Lung (tissue), 12 donors: ENCODE measurements around the gene RPL5. TPM values are rescaled to one million over a fixed set of nuclear protein-coding genes. Genes with fewer than 3 reads are reported as not detected.
A peak's percentile ranks its signal among the peaks of the same experiment; 100 is the strongest.

Source experiments
- ATAC-seq: fragments of 200-7000 bp; cut with Tn5 transposase; one replicate; pipeline ENCODE4 v1.9.1; 2020; ENCODE audit warnings: moderate number of reproducible peaks; ENCODE audit not compliant: insufficient read depth, low FRiP score
- DNase-seq, 3 donors: peaks; one replicate each; pipeline ENCODE4 v3.0.0-alpha.2; 2013 to 2017
- H3K27ac ChIP-seq, 2 donors: one replicate each; pipeline ENCODE4 v1.5.1; 2013; ENCODE audit warnings: mild to moderate bottlenecking in 2 of 2, moderate library complexity in 2 of 2, control low read depth in 1 of 2, inconsistent platforms in 1 of 2, low read depth in 1 of 2, low read length in 1 of 2
- H3K27me3 ChIP-seq, 3 donors: one replicate each; pipeline ENCODE4 v1.5.1; 2013; ENCODE audit warnings: low read length in 2 of 3; ENCODE audit not compliant: control insufficient read depth in 3 of 3, insufficient read depth in 3 of 3
- H3K36me3 ChIP-seq, 4 donors: one replicate each; pipeline ENCODE4 v1.5.1; 2013; ENCODE audit warnings: low read length in 4 of 4, mild to moderate bottlenecking in 1 of 4, moderate library complexity in 1 of 4; ENCODE audit not compliant: control insufficient read depth in 4 of 4, insufficient read depth in 4 of 4
- H3K4me1 ChIP-seq, 5 donors: one replicate each; pipeline ENCODE4 v1.5.1; 2013; ENCODE audit warnings: low read length in 5 of 5, mild to moderate bottlenecking in 2 of 5, moderate library complexity in 1 of 5; ENCODE audit not compliant: control insufficient read depth in 5 of 5, insufficient read depth in 5 of 5
- H3K4me3 ChIP-seq: one replicate; pipeline ENCODE4 v1.5.1; 2013; ENCODE audit warnings: mild to moderate bottlenecking, control low read depth, moderate library complexity
- H3K9ac ChIP-seq, 2 donors: one replicate each; pipeline ENCODE4 v1.5.1; 2013; ENCODE audit warnings: low read length in 2 of 2, control low read depth in 1 of 2; ENCODE audit not compliant: insufficient read depth in 1 of 2
- H3K9me3 ChIP-seq, 4 donors: one replicate each; pipeline ENCODE4 v1.5.1; 2013; ENCODE audit warnings: low read length in 3 of 4, mild to moderate bottlenecking in 1 of 4, moderate library complexity in 1 of 4; ENCODE audit not compliant: control insufficient read depth in 4 of 4, insufficient read depth in 3 of 4
- WGBS, 2 donors: extraction: QIAGEN DNeasy Blood & Tissue Kit; methylation state at CpG; one replicate each; pipeline ENCODE4 v1.1.7; 2013; 5-methylcytosine and 5-hydroxymethylcytosine counted together
- polyA plus RNA-seq, 2 donors: library from polyadenylated mRNA; stranded (reverse); fragments of 200-250 nt; gene quantifications; one replicate each; pipeline ENCODE4 v1.2.1, GENCODE V29; 2013
- total RNA-seq, 2 donors: library from RNA; depleted of rRNA in 1 of 2; stranded (reverse); fragments of >200 nt in 1 of 2; gene quantifications; one replicate each; pipeline ENCODE4 v1.2.1, GENCODE V29; 2014 to 2021
- TF ChIP-seq, protein P1 (sequence below): IDR thresholded peaks from 2 replicates; pipeline ENCODE4 v1.5.1; 2012; ENCODE audit warnings: mild to moderate bottlenecking; ENCODE audit errors: control extremely low read depth, extremely low read depth
- donor health status: control.
- donor health status: control.
- donor health status: Bipolar disorder and iron deficiency.
- donor health status: healthy.
- donor health status: DM: yes; HTN: yes; CAD: no.

RPL5 gene
- total and polyA plus RNA-seq, 4 donors, result 669 to 2,312 (median 1,354) TPM

DNA sequence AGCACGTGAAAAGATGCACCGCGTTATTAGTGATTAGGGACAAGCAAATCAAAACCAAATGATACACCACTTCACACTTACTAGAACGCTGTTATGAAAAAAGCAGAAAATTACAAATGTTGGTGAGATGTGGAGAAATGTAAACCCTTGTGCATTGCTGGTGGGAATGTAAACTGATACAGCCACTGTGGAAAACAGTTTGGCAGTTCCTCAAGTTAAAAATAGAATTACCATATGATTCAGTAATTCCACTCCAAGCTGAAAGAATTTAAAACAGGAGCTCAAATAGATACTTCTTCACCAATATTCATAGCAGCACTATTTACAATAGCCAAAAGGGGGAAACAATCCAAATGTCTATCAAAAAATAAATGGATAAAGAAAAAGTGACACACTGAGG lies 36.7 kb upstream of the RPL5 start:
- H3K27ac ChIP-seq, result no peak overlapping the region
- no peaks in the 10 kb centered on the region for H3K36me3 ChIP-seq
- H3K4me3 ChIP-seq, result no peak overlapping the region
- 83 to 91% methylated on average over 4 of the region's 4 CpGs for WGBS, 2 donors
- DNase-seq (no peak), ATAC-seq (no peak)
- TF ChIP-seq, protein P1, sequence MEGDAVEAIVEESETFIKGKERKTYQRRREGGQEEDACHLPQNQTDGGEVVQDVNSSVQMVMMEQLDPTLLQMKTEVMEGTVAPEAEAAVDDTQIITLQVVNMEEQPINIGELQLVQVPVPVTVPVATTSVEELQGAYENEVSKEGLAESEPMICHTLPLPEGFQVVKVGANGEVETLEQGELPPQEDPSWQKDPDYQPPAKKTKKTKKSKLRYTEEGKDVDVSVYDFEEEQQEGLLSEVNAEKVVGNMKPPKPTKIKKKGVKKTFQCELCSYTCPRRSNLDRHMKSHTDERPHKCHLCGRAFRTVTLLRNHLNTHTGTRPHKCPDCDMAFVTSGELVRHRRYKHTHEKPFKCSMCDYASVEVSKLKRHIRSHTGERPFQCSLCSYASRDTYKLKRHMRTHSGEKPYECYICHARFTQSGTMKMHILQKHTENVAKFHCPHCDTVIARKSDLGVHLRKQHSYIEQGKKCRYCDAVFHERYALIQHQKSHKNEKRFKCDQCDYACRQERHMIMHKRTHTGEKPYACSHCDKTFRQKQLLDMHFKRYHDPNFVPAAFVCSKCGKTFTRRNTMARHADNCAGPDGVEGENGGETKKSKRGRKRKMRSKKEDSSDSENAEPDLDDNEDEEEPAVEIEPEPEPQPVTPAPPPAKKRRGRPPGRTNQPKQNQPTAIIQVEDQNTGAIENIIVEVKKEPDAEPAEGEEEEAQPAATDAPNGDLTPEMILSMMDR, result no peak
- H3K9me3 ChIP-seq, result peaks cover 0 to 4% (median 0%) of the 10 kb centered on the region in 4 donors
- peaks cover 0 to 8% (median 0%) of the 10 kb centered on the region in 3 donors for H3K27me3 ChIP-seq
- no peak overlapping the region for H3K9ac ChIP-seq
- H3K4me1 ChIP-seq, result no peaks in the 10 kb centered on the region

DNA sequence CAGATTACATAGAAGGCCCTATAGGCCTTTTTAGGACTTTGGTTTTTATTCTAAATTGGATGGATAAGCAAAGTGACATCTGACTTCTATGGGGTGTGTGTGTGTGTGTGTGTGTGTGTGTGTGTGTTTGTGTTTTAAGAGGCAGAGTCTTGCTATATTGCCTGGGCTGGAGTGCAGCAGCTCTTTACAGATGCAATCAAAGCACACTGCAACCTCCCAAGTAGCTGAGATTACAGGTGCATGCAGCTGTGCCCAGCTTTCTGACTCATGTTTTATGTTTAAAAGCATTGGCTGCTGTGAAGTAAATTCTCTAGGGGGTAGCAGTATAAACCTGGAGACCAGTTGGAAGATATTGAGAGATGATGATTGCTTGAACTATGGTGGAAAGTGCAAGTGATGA lies 34.5 kb upstream of the RPL5 start:
- peaks cover 0 to 4% (median 0%) of the 10 kb centered on the region in 4 donors for H3K9me3 ChIP-seq
- no peak overlapping the region for H3K4me3 ChIP-seq
- ATAC-seq, result no peak
- H3K36me3 ChIP-seq, result no peaks in the 10 kb centered on the region
- H3K4me1 ChIP-seq, result no peaks in the 10 kb centered on the region
- no peak overlapping the region for H3K27ac ChIP-seq
- H3K9ac ChIP-seq, result no peak overlapping the region
- peaks cover 0 to 4% (median 0%) of the 10 kb centered on the region in 3 donors for H3K27me3 ChIP-seq
- TF ChIP-seq, protein P1, result no peak
- DNase-seq, result no peak

DNA sequence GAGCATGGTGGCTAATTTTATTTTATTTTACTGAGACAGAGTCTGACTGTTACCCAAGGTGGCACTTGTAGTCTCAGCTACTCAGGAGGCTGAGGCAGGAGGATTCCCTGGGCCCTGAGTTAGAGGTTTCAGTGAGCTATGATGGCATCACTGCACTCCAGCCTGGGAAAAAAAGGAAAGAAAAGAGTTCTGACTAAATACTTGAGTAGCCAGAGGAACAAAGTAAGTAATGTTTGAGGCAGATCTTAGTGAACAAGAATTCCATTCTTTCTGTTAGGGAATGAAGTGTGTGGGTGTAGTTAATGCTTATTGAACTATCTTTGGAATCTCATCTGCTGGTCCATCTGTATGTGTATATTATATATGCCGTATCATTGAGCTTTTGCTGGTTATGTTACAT lies 33.9 kb upstream of the RPL5 start:
- Histone ChIP-seq H3K27ac (no peak overlapping the region), H3K9me3 (peaks cover 0 to 4% (median 0%) of the 10 kb centered on the region in 4 donors), H3K4me3 (no peak overlapping the region), H3K27me3 (no peaks in the 10 kb centered on the region), H3K36me3 (no peaks in the 10 kb centered on the region), H3K9ac (no peak overlapping the region), H3K4me1 (no peaks in the 10 kb centered on the region)
- whole genome bisulfite sequencing, 2 donors, result 82 to 100% methylated on average over 1 of the region's 1 CpG
- DNase-seq, result peak in 1 of 3 donors; percentile 27
- ATAC-seq, result no peak
- TF ChIP-seq, protein P1, result no peak
